HCT116 (cell line): Measurements from ENCODE around the gene ENOX1. TPM values are rescaled to one million over a fixed set of nuclear protein-coding genes. Genes with fewer than 3 reads are reported as not detected.

Experiments used
- ATAC-seq: fragments of 200-7000 bp; cut with Tn5 transposase; 2 replicates; pipeline ENCODE4 v1.9.1; 2020; ENCODE audit warnings: mild to moderate bottlenecking, moderate library complexity
- BruUV-seq: library from RNA; stranded (reverse); fragments of 400-500 nt; replicated peaks from 2 replicates; lab custom pipeline; 2021; lab: Mats Ljungman, UMichigan
- CTCF ChIA-PET: fragments of 300-600 bp; sonication (Branson Sonifier 250); formaldehyde crosslinking; loops from one replicate; lab custom pipeline; 2021; ENCODE audit warnings: antibody characterized with exemption; lab: Charles Lee
- POLR2A ChIA-PET: fragments of 300-600, 350-600 bp; sonication (Branson Sonifier 250); formaldehyde crosslinking; loops from one replicate; lab custom pipeline; 2021; ENCODE audit warnings: antibody characterized with exemption; lab: Charles Lee
- RAD21 ChIA-PET, 2 experiments: fragments of 300-600 bp; sonication (Branson Sonifier 250); formaldehyde crosslinking; loops; one replicate each; lab custom pipeline; 2023; ENCODE audit warnings: low total read pairs in 2 of 2; ENCODE audit not compliant: uncharacterized antibody in 2 of 2, unreplicated experiment in 2 of 2, low non-redundant PET in 1 of 2; lab: Charles Lee
- DNase-seq: peaks from one replicate; pipeline ENCODE4 v3.0.0-alpha.2; 2010; ENCODE audit warnings: low read depth, low spot score
- H2AFZ ChIP-seq: fragments of 200-600 bp; shearing (Covaris generic), sonication (generic); 2 replicates; pipeline ENCODE4 v1.6.1; 2017; ENCODE audit warnings: low read depth, mixed run types, mixed read lengths, antibody characterized with exemption, low read length; ENCODE audit not compliant: poor library complexity, severe bottlenecking
- H3K27ac ChIP-seq: 2 replicates; pipeline ENCODE4 v1.5.1; 2012; ENCODE audit warnings: low read depth, low read length
- H3K27me3 ChIP-seq: fragments of 200-600 bp; sonication (generic); 2 replicates; pipeline ENCODE4 v1.6.1; 2016; ENCODE audit warnings: mixed run types, low read length, mixed read lengths; ENCODE audit not compliant: insufficient read depth
- H3K36me3 ChIP-seq, 2 experiments: fragments of 200-500 bp in 1 of 2; fragments of 200-600 bp in 1 of 2; sonication (Bioruptor generic) in 1 of 2; sonication (generic) in 1 of 2; 2 replicates each; pipeline versions ENCODE4 v1.5.1 to v1.6.1; 2014 to 2016; ENCODE audit warnings: low read length in 2 of 2, inconsistent platforms in 1 of 2, mixed read lengths in 1 of 2, mixed run types in 1 of 2; ENCODE audit not compliant: insufficient read depth in 2 of 2, control insufficient read depth in 1 of 2
- H3K4me1 ChIP-seq, 2 experiments: fragments of 200-600 bp in 1 of 2; sonication (generic) in 1 of 2; 2 replicates each; pipeline versions ENCODE4 v1.5.1 to v1.6.1; 2012 to 2017; ENCODE audit warnings: low read length in 2 of 2, inconsistent platforms in 1 of 2, mild to moderate bottlenecking in 1 of 2, mixed read lengths in 1 of 2, mixed run types in 1 of 2, moderate library complexity in 1 of 2; ENCODE audit not compliant: insufficient read depth in 2 of 2, control insufficient read depth in 1 of 2
- H3K4me2 ChIP-seq: fragments of 200-600 bp; sonication (generic); 2 replicates; pipeline ENCODE4 v1.6.1; 2017; ENCODE audit warnings: mixed run types, low read length, mixed read lengths
- H3K4me3 ChIP-seq, 2 experiments: fragments of 200-600 bp in 1 of 2; sonication (generic) in 1 of 2; replicated peaks in 1 of 2; 2 replicates each; pipeline ENCODE4 v1.5.1; 2011 to 2016; ENCODE audit warnings: low read length in 2 of 2, control low read depth in 1 of 2, low read depth in 1 of 2, mild to moderate bottlenecking in 1 of 2, mixed read lengths in 1 of 2, mixed run types in 1 of 2
- H3K79me2 ChIP-seq: fragments of 200-600 bp; sonication (generic); 2 replicates; pipeline ENCODE4 v1.6.1; 2017; ENCODE audit warnings: mild to moderate bottlenecking, mixed run types, low read length, moderate library complexity, mixed read lengths; ENCODE audit not compliant: insufficient read depth
- H3K9ac ChIP-seq: fragments of 200-600 bp; sonication (generic); 2 replicates; pipeline ENCODE4 v1.6.1; 2016; ENCODE audit warnings: low read length, mixed read lengths
- H3K9me2 ChIP-seq: fragments of 200-600 bp; sonication (generic), shearing (Covaris generic); 2 replicates; pipeline ENCODE4 v1.6.1; 2017; ENCODE audit warnings: mixed run types, mild to moderate bottlenecking, moderate library complexity; ENCODE audit not compliant: insufficient read depth
- H3K9me3 ChIP-seq, 2 experiments: fragments of 200-500 bp in 1 of 2; fragments of 200-600 bp in 1 of 2; sonication (Bioruptor generic) in 1 of 2; sonication (generic) in 1 of 2; 2 replicates each; pipeline ENCODE4 v1.6.1; 2014 to 2017; ENCODE audit warnings: low read length in 2 of 2, mixed read lengths in 2 of 2, inconsistent platforms in 1 of 2, low read depth in 1 of 2, mild to moderate bottlenecking in 1 of 2, mixed run types in 1 of 2, moderate library complexity in 1 of 2; ENCODE audit not compliant: control insufficient read depth in 1 of 2, insufficient read depth in 1 of 2
- H4K20me1 ChIP-seq: fragments of 200-600 bp; sonication (generic), shearing (Covaris generic); 2 replicates; pipeline ENCODE4 v1.6.1; 2017; ENCODE audit warnings: mixed run types, mild to moderate bottlenecking, moderate library complexity; ENCODE audit not compliant: insufficient read depth
- EGR1 ChIP-seq: IDR thresholded peaks from 2 replicates; pipeline ENCODE4 v1.6.1; 2012; ENCODE audit warnings: low read depth
- ELF1 ChIP-seq: IDR thresholded peaks from 2 replicates; pipeline ENCODE4 v1.6.1; 2012; ENCODE audit warnings: low read depth, borderline replicate concordance
- EZH2 ChIP-seq: fragments of 200-600 bp; sonication (generic); IDR thresholded peaks from 2 replicates; pipeline ENCODE4 v1.6.1; 2017; ENCODE audit warnings: antibody characterized with exemption, mixed run types
- EZH2phosphoT487 ChIP-seq: fragments of 200-600 bp; IDR thresholded peaks from 2 replicates; pipeline ENCODE4 v1.6.1; 2018; ENCODE audit warnings: antibody characterized with exemption, borderline replicate concordance
- FOSL1 ChIP-seq: IDR thresholded peaks from 2 replicates; pipeline ENCODE4 v1.6.1; 2012; ENCODE audit warnings: low read depth
- JUND ChIP-seq: IDR thresholded peaks from 2 replicates; pipeline ENCODE4 v1.6.1; 2012
- POLR2A ChIP-seq: IDR thresholded peaks from 2 replicates; pipeline ENCODE4 v1.7.0; 2011; ENCODE audit warnings: borderline replicate concordance; ENCODE audit not compliant: insufficient read depth, insufficient read length; ENCODE audit errors: extremely low read depth
- POLR2AphosphoS5 ChIP-seq: IDR thresholded peaks from 2 replicates; pipeline ENCODE4 v1.6.1; 2011; ENCODE audit warnings: mild to moderate bottlenecking, low read depth, low read length, moderate library complexity
- RAD21 ChIP-seq: IDR thresholded peaks from 2 replicates; pipeline ENCODE4 v1.6.1; 2012; ENCODE audit warnings: low read depth, mild to moderate bottlenecking
- SP1 ChIP-seq: IDR thresholded peaks from 2 replicates; pipeline ENCODE4 v1.6.1; 2012; ENCODE audit warnings: low read depth
- SRF ChIP-seq: IDR thresholded peaks from 2 replicates; pipeline ENCODE4 v1.6.1; 2012; ENCODE audit warnings: low read depth
- TCF7L2 ChIP-seq: IDR thresholded peaks from 2 replicates; pipeline ENCODE4 v1.7.0; 2011; ENCODE audit warnings: borderline replicate concordance, inconsistent platforms; ENCODE audit not compliant: insufficient read depth, insufficient read length; ENCODE audit errors: extremely low read depth
- ZFX ChIP-seq: fragments of 450-650 bp; IDR thresholded peaks from 2 replicates; pipeline ENCODE4 v1.6.1; 2017
- intact Hi-C: fragments of 100-400 bp; cut with micrococcal nuclease; formaldehyde crosslinking; loops from 2 replicates; pipeline ENCODE4 v1.10.0; 2022
- total RNA-seq: library from RNA; stranded (reverse); gene quantifications from one replicate; pipeline ENCODE4 v1.2.1, GENCODE V29; 2021; ENCODE audit not compliant: unreplicated experiment
- TF ChIP-seq, protein P1 (sequence below), 3 experiments: fragments of 200-600 bp in 1 of 3; sonication (generic) in 1 of 3; IDR thresholded peaks in 2 of 3; conservative IDR thresholded peaks in 1 of 3; 2 replicates each; pipeline ENCODE4 v1.5.1; 2012 to 2017; ENCODE audit warnings: low read depth in 2 of 3, low read length in 2 of 3, antibody characterized with exemption in 1 of 3, borderline replicate concordance in 1 of 3, control low read depth in 1 of 3, mild to moderate bottlenecking in 1 of 3, mixed read lengths in 1 of 3, mixed run types in 1 of 3, moderate library complexity in 1 of 3; ENCODE audit not compliant: insufficient read depth in 1 of 3
- TF ChIP-seq, protein P2 (sequence below): IDR thresholded peaks from 2 replicates; pipeline ENCODE4 v1.6.1; 2012
- TF ChIP-seq, protein P3 (sequence below): IDR thresholded peaks from 2 replicates; pipeline ENCODE4 v1.6.1; 2012; ENCODE audit warnings: low read depth
- TF ChIP-seq, protein P4 (sequence below): IDR thresholded peaks from 2 replicates; pipeline ENCODE4 v1.6.1; 2012
- TF ChIP-seq, protein P5 (sequence below): IDR thresholded peaks from 2 replicates; pipeline ENCODE4 v1.6.1; 2011; ENCODE audit warnings: mild to moderate bottlenecking, low read length, moderate library complexity; ENCODE audit not compliant: insufficient replicate concordance; ENCODE audit errors: extremely low read depth

Gene ENOX1
- total RNA-seq, 1 experiment from 2014 or later, result 4.5 TPM

DNA sequence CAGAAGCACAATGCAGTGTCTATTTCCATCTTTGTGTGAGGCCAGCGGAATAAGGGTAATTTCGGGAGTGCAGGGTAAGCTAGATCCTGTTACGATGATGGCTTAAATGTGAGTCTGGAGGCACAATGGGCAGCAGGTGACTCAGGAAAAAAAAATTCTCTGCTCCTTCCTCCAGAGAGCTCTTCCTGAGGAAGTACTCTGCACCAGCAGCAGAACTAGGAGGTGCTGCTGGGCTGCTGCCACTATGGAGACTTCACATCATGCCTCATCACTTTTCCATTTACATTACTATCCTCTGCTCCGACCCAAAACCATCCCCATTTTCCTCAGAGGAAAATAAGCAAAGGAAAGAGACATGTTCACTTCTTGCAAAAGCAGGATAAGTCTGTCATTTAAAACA is 481.4 kb downstream of the ENOX1 start:
- ChIA-PET POLR2A (no interaction called here), RAD21 (no interaction called here), CTCF (interaction anchor here (0.7 kb wide), 1 partner anchor 499 kb away, joined by 6 read pairs; no protein-coding TSS in a partner anchor)
- no peak for ATAC-seq
- Histone ChIP-seq H4K20me1 (no peaks in the 10 kb centered on the region), H3K9ac (no peak overlapping the region), H3K27ac (no peak overlapping the region), H3K9me2 (no peaks in the 10 kb centered on the region), H3K4me2 (no peak overlapping the region), H3K9me3 (no peaks in the 10 kb centered on the region), H3K4me3 (no peak overlapping the region), H3K4me1 (no peaks in the 10 kb centered on the region), H3K36me3 (no peaks in the 10 kb centered on the region), H2AFZ (no peak overlapping the region), H3K27me3 (no peaks in the 10 kb centered on the region; the same call in 1 of the 2 replicates), H3K79me2 (no peaks in the 10 kb centered on the region)
- TF ChIP-seq RAD21, result no peak
- TF ChIP-seq, protein P1, sequence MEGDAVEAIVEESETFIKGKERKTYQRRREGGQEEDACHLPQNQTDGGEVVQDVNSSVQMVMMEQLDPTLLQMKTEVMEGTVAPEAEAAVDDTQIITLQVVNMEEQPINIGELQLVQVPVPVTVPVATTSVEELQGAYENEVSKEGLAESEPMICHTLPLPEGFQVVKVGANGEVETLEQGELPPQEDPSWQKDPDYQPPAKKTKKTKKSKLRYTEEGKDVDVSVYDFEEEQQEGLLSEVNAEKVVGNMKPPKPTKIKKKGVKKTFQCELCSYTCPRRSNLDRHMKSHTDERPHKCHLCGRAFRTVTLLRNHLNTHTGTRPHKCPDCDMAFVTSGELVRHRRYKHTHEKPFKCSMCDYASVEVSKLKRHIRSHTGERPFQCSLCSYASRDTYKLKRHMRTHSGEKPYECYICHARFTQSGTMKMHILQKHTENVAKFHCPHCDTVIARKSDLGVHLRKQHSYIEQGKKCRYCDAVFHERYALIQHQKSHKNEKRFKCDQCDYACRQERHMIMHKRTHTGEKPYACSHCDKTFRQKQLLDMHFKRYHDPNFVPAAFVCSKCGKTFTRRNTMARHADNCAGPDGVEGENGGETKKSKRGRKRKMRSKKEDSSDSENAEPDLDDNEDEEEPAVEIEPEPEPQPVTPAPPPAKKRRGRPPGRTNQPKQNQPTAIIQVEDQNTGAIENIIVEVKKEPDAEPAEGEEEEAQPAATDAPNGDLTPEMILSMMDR (IDR thresholded peaks at IDR 0.05 in 2 of 3, conservative IDR thresholded peaks at IDR 0.05 in 1 of 3; ENCODE audit: borderline replicate concordance in 1 of 3, insufficient read depth in 1 of 3, low read depth in 2 of 3, low read length in 2 of 3), result no peak
- TF ChIP-seq, protein P2, sequence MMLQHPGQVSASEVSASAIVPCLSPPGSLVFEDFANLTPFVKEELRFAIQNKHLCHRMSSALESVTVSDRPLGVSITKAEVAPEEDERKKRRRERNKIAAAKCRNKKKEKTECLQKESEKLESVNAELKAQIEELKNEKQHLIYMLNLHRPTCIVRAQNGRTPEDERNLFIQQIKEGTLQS, result no peak
- no peak for TF ChIP-seq TCF7L2
- no peak for TF ChIP-seq ZFX
- no peak for TF ChIP-seq JUND
- no peak for TF ChIP-seq ELF1
- no peak for TF ChIP-seq EZH2
- no peak for TF ChIP-seq SRF
- TF ChIP-seq, protein P3, sequence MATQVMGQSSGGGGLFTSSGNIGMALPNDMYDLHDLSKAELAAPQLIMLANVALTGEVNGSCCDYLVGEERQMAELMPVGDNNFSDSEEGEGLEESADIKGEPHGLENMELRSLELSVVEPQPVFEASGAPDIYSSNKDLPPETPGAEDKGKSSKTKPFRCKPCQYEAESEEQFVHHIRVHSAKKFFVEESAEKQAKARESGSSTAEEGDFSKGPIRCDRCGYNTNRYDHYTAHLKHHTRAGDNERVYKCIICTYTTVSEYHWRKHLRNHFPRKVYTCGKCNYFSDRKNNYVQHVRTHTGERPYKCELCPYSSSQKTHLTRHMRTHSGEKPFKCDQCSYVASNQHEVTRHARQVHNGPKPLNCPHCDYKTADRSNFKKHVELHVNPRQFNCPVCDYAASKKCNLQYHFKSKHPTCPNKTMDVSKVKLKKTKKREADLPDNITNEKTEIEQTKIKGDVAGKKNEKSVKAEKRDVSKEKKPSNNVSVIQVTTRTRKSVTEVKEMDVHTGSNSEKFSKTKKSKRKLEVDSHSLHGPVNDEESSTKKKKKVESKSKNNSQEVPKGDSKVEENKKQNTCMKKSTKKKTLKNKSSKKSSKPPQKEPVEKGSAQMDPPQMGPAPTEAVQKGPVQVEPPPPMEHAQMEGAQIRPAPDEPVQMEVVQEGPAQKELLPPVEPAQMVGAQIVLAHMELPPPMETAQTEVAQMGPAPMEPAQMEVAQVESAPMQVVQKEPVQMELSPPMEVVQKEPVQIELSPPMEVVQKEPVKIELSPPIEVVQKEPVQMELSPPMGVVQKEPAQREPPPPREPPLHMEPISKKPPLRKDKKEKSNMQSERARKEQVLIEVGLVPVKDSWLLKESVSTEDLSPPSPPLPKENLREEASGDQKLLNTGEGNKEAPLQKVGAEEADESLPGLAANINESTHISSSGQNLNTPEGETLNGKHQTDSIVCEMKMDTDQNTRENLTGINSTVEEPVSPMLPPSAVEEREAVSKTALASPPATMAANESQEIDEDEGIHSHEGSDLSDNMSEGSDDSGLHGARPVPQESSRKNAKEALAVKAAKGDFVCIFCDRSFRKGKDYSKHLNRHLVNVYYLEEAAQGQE, result no peak
- no peak for TF ChIP-seq EGR1
- TF ChIP-seq FOSL1, result no peak
- TF ChIP-seq POLR2AphosphoS5, result no peak
- no peak for TF ChIP-seq POLR2A
- no peak for TF ChIP-seq SP1
- TF ChIP-seq, protein P4, sequence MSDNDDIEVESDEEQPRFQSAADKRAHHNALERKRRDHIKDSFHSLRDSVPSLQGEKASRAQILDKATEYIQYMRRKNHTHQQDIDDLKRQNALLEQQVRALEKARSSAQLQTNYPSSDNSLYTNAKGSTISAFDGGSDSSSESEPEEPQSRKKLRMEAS, result no peak
- TF ChIP-seq, protein P5, sequence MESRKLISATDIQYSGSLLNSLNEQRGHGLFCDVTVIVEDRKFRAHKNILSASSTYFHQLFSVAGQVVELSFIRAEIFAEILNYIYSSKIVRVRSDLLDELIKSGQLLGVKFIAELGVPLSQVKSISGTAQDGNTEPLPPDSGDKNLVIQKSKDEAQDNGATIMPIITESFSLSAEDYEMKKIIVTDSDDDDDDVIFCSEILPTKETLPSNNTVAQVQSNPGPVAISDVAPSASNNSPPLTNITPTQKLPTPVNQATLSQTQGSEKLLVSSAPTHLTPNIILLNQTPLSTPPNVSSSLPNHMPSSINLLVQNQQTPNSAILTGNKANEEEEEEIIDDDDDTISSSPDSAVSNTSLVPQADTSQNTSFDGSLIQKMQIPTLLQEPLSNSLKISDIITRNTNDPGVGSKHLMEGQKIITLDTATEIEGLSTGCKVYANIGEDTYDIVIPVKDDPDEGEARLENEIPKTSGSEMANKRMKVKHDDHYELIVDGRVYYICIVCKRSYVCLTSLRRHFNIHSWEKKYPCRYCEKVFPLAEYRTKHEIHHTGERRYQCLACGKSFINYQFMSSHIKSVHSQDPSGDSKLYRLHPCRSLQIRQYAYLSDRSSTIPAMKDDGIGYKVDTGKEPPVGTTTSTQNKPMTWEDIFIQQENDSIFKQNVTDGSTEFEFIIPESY, result no peak
- no peak for TF ChIP-seq EZH2phosphoT487
- no peak for DNase-seq
- intact Hi-C loops, result no loop called here
- BruUV-seq, result no TSS peak
